ENCODE data around the gene TSC22D1.
A peak's percentile ranks its signal among the peaks of the same experiment; 100 is the strongest.

The TSC22D1 gene

GRCh38 chr13:44498502-44498901 is 77.6 kb downstream of the TSC22D1 start:
- peaks cover 12% of the 10 kb centered on the region; the same call in 1 of the 2 replicates for H3K4me1 ChIP-seq (ENCODE audit: low read length)
- H3K36me3 ChIP-seq (replicated peaks; ENCODE audit: insufficient read depth, low read length): no peaks in the 10 kb centered on the region
- H2AFZ ChIP-seq (ENCODE audit: low read length): no peak overlapping the region
- no peaks in the 10 kb centered on the region for H3F3A ChIP-seq (ENCODE audit: insufficient read depth, low read length)
- H3K9me2 ChIP-seq (replicated peaks; ENCODE audit: insufficient read depth, low read length): no peaks in the 10 kb centered on the region
- H3K27ac ChIP-seq (ENCODE audit: low read length): no peak overlapping the region
- no peaks in the 10 kb centered on the region for H3K9me3 ChIP-seq (replicated peaks; ENCODE audit: insufficient read depth, low read length)
- H4K20me1 ChIP-seq (ENCODE audit: insufficient read depth, low read length): no peaks in the 10 kb centered on the region
- no peaks in the 10 kb centered on the region for H3K27me3 ChIP-seq (replicated peaks; ENCODE audit: insufficient read depth, low read length)
- H3K9ac ChIP-seq (ENCODE audit: low read length): no peak overlapping the region
- TF ChIP-seq CTCF (IDR thresholded peaks at IDR 0.05; ENCODE audit: low read length) (no peak), EZH2phosphoT487 (IDR thresholded peaks at IDR 0.05; ENCODE audit: low read length) (no peak), EZH2 (optimal IDR thresholded peaks at IDR 0.05; ENCODE audit: low read depth, low read length) (no peak)
- no peak overlapping the region for H3K4me2 ChIP-seq (ENCODE audit: low read depth, low read length)
- no peak for DNase-seq
- no peak overlapping the region for H3K4me3 ChIP-seq (ENCODE audit: low read length)
- no peaks in the 10 kb centered on the region for H3K79me2 ChIP-seq (ENCODE audit: low read length)

- Histone ChIP-seq H2AFZ (ENCODE audit: low read length) (no peak overlapping the region), H3K4me3 (ENCODE audit: low read length) (no peak overlapping the region), H3K9ac (ENCODE audit: low read length) (no peak overlapping the region), H4K20me1 (ENCODE audit: insufficient read depth, low read length) (no peaks in the 10 kb centered on the region), H3K9me2 (replicated peaks; ENCODE audit: insufficient read depth, low read length) (no peaks in the 10 kb centered on the region), H3F3A (ENCODE audit: insufficient read depth, low read length) (no peaks in the 10 kb centered on the region), H3K79me2 (ENCODE audit: low read length) (no peaks in the 10 kb centered on the region), H3K4me1 (ENCODE audit: low read length) (peaks cover 15% of the 10 kb centered on the region; the same call in 1 of the 2 replicates), H3K9me3 (replicated peaks; ENCODE audit: insufficient read depth, low read length) (no peaks in the 10 kb centered on the region), H3K4me2 (ENCODE audit: low read depth, low read length) (no peak overlapping the region), H3K36me3 (replicated peaks; ENCODE audit: insufficient read depth, low read length) (no peaks in the 10 kb centered on the region), H3K27ac (ENCODE audit: low read length) (no peak overlapping the region), H3K27me3 (replicated peaks; ENCODE audit: insufficient read depth, low read length) (no peaks in the 10 kb centered on the region)
- no peak for DNase-seq
- TF ChIP-seq EZH2 (optimal IDR thresholded peaks at IDR 0.05; ENCODE audit: low read depth, low read length): no peak
Measured at GRCh38 chr13:44497801-44498200, 78.3 kb downstream of the TSC22D1 start.

DNA sequence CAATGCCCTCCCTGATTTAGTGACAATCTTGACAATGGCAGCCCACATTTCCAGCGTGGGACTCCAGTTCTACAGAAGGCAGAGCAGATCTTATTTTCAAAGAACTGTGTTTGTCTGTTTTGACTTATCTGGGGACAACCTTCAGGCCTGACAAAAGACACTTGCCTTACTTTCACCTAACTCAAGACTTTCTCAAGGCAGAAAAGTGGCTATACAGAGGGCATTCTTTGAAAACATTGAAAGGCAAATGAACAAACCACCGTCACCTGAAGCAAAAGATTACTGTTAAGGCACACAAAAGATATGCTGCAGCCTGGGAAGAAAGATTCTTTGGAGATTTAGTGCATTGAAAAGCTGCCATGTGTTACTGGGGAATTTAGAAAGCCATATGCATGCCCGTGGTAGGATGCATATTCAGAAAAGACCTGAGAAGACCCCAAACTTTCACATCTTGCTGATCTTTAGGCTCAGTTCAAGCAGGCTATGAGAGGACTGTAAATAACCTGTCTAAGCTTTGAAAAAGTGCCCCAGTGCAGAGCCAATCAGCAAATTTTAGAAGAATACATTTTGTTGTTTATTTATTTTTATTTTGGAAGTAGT is 82.8 kb downstream of the TSC22D1 start:
- Histone ChIP-seq H3K9me2 (replicated peaks; ENCODE audit: insufficient read depth, low read length) (no peaks in the 10 kb centered on the region), H3K9me3 (replicated peaks; ENCODE audit: insufficient read depth, low read length) (no peaks in the 10 kb centered on the region), H3K36me3 (replicated peaks; ENCODE audit: insufficient read depth, low read length) (no peaks in the 10 kb centered on the region), H3K27me3 (replicated peaks; ENCODE audit: insufficient read depth, low read length) (no peaks in the 10 kb centered on the region), H3K9ac (ENCODE audit: low read length) (no peak overlapping the region), H3K79me2 (ENCODE audit: low read length) (no peaks in the 10 kb centered on the region), H3F3A (ENCODE audit: insufficient read depth, low read length) (no peaks in the 10 kb centered on the region), H3K27ac (ENCODE audit: low read length) (peak overlapping the region; percentile 39; the same call in 1 of the 2 replicates), H3K4me2 (ENCODE audit: low read depth, low read length) (no peak overlapping the region), H3K4me3 (ENCODE audit: low read length) (no peak overlapping the region), H4K20me1 (ENCODE audit: insufficient read depth, low read length) (no peaks in the 10 kb centered on the region), H3K4me1 (ENCODE audit: low read length) (peaks cover 15% of the 10 kb centered on the region; the same call in 1 of the 2 replicates), H2AFZ (ENCODE audit: low read length) (no peak overlapping the region)
- no peak for TF ChIP-seq EZH2phosphoT487 (IDR thresholded peaks at IDR 0.05; ENCODE audit: low read length)
- TF ChIP-seq CTCF (IDR thresholded peaks at IDR 0.05; ENCODE audit: low read length): no peak
- no peak for TF ChIP-seq EZH2 (optimal IDR thresholded peaks at IDR 0.05; ENCODE audit: low read depth, low read length)
- no peak for DNase-seq

DNA sequence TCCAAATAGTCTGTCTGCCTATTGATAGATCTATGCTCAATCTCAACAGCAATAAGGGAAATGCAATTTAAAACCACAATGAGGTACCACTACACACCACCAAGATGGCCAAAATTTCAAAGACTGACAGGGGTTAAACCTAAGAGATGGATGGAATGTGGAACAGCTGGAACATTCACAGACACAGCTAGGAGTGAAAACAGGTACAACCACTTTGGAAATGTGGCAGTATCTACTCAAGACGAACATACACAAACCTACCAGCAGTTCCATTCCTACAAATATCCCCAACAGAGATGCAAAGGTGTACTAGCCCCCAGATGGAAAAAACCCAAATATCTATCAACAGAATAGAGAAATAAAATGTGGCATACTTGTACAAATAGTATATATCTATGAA is 86.4 kb downstream of the TSC22D1 start:
- Histone ChIP-seq H3K9me3 (replicated peaks; ENCODE audit: insufficient read depth, low read length) (no peaks in the 10 kb centered on the region), H3K4me3 (ENCODE audit: low read length) (no peak overlapping the region), H3K4me1 (ENCODE audit: low read length) (peaks cover 10% of the 10 kb centered on the region; the same call in 1 of the 2 replicates), H3K9ac (ENCODE audit: low read length) (no peak overlapping the region), H4K20me1 (ENCODE audit: insufficient read depth, low read length) (no peaks in the 10 kb centered on the region), H3K9me2 (replicated peaks; ENCODE audit: insufficient read depth, low read length) (no peaks in the 10 kb centered on the region), H2AFZ (ENCODE audit: low read length) (no peak overlapping the region), H3K27me3 (replicated peaks; ENCODE audit: insufficient read depth, low read length) (no peaks in the 10 kb centered on the region), H3F3A (ENCODE audit: insufficient read depth, low read length) (no peaks in the 10 kb centered on the region), H3K27ac (ENCODE audit: low read length) (no peak overlapping the region), H3K4me2 (ENCODE audit: low read depth, low read length) (no peak overlapping the region), H3K79me2 (ENCODE audit: low read length) (no peaks in the 10 kb centered on the region), H3K36me3 (replicated peaks; ENCODE audit: insufficient read depth, low read length) (no peaks in the 10 kb centered on the region)
- TF ChIP-seq EZH2phosphoT487 (IDR thresholded peaks at IDR 0.05; ENCODE audit: low read length) (no peak), CTCF (IDR thresholded peaks at IDR 0.05; ENCODE audit: low read length) (no peak), EZH2 (optimal IDR thresholded peaks at IDR 0.05; ENCODE audit: low read depth, low read length) (no peak)
- DNase-seq: no peak

Measured in MM.1S (cell line).